HL-60/S4 treated with phorbol 12-myristate 13-acetate at 8.2 ng/mL for 4 days and 3 days (cell line): ENCODE results near the gene RIN1.

Source experiments
- in situ Hi-C: fragments of 300-500 bp; cut with MboI; formaldehyde crosslinking; loops from 2 replicates; pipeline ENCODE4 v1.15.0; 2022; ENCODE audit warnings: low sequenced_read_pairs

The RIN1 gene

DNA sequence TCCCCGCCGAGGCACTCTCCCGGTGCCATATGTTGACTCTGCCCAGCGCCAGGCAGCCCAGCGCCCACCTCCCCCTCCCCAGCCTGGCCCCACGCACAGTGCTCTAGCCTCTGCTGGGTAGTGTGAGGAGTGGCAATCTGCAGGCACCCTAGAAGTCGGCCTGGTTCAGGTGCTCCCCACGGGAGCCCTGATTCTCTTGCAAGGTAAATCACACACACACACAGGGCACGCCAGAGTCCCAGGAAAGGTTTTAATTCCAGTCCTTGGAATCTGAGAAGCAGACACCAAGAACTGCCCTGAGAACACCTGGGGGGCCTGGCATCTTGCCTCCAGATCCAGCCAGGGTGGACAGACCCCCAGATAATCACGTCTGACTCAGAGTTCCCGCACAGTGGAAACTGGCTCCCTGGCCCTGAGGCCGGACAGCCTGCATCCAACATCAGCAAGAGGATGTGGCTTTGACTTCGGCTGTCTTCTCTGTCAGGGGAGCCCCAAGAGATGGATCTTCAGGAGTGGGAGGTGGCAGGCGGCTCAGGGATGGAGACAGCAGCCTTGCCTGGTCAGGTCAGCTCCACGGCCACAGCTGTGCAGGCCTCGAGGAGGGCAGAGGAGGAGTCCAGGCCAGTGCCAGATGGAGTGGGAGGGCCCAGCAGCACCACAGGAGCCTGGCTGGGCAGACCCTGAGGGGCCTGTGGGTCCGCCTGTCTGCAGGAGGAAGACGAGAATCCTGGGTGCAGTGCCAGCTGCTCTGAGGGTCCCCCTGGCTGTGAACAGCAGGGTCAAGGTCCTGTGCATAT lies 1.1 kb upstream of the RIN1 start:
- in situ Hi-C loops = no loop called here

- in situ Hi-C loops = no loop called here
These were observed 552 bp downstream of the RIN1 start for GRCh38 chr11:66335531-66336233.

DNA sequence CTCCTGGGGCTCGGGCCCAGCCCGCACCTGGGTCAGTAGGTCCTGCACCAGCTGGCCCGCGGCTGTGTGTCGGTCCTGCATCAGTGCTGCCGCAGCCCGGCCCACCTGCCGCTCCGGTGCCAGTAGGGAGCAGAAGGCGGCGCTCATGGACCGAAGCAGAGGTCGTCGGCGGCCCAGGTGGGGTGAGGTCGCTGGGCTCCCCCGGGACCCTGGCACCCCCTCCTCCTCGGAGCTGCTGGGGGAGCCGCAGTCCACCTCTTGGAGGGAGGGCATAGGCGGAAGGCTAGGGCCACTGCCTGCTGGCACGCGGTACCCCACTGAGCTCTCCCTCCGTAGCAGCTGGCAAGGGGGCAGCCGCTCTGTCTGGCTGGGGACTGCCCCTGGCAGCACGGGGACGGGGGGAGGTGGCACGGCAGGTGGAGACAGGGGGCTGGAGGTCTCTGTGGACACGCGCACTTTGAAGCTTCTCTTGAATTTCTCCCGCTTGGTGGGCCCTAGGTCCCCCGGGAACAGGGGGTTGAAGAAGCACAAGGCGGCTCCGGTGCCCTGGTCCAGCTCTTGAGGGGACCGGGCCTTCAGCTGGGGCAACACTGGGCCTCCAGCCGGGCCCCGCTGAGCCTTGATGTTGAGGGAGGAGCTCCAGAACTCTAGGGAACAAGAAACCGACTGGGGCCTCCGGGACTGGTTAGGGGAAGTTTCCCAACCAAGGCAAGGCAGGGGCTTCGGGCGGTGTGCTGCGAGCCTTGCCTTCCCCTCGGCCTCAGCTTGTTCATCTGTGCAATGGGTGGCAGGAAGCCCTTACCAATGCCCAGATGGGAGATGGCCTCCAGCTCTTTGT lies 1.4 kb downstream of the RIN1 start:
- in situ Hi-C loops = no loop called here

DNA sequence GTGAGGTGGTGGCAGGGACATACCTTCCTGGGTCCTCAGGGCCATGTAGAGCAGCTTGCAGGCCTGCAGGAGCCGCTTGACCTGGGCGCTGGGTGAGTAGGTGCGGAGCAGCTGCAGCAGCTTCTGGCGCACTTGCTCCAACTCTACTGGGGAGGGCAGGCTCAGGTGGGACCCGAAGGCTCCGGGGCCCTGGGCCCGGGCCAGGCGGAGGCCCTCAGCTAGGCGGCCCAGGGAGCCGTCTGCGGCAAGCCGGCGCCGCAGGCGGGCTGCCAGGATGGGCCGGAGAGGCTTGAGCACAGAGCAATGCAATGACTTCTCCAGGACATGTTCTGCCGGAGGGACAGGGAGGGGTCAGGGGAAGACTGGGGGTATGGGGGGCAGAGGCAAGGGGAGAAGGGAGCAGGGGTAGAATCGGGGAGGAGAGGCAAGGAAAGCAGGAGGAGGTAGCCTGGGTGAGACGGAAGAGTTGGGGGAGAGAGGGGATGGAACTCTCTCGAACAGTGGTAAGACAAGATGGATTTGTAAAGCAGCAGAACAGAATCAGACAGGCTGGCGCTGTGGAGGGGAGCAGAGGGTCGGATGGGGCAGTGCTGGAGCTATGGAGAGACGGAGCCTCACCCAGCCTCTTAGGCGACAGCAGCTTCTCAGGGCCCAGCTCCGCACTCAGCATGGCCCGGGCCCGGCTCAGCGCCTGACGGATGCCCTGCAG lies 2.2 kb downstream of the RIN1 start:
- in situ Hi-C loops = no loop called here

DNA sequence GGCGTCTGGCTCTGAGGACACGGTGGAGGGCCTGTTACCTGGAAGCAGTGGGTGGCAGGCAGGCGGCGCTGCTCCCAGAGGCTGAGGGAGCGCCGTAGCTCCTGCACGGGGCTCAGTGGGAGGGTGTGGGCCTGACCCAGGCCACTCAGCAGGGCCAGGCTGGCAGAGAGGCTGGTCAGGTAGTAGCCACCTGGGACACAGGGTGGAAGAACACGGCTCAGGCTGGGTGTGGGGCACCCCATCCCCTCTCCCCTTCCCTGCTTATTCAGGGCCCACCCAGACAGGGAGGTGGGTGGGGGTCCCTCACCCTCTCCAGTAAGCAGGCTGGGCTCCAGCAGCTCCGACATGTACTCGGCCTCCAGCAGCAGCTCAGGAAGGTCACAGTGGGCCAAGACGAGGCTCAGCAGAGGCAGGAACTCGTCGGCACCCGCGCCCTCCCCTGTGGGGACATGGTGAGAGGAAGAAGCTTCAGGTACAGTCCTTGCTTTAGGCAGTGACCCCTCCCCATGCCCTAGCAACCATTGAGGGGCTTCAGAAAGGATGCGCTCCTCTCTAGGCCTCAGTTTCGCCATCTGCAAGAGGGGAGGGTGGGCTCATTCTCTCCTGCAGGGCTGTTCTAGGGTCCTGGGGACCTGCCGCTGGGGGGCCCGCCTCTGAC lies 2.9 kb downstream of the RIN1 start:
- in situ Hi-C loops = no loop called here

- in situ Hi-C loops = no loop called here
These were observed 3.6 kb downstream of the RIN1 start for GRCh38 chr11:66332371-66333219.

GRCh38 chr11:66331542-66332370 lies 4.5 kb downstream of the RIN1 start:
- in situ Hi-C loops = no loop called here

DNA sequence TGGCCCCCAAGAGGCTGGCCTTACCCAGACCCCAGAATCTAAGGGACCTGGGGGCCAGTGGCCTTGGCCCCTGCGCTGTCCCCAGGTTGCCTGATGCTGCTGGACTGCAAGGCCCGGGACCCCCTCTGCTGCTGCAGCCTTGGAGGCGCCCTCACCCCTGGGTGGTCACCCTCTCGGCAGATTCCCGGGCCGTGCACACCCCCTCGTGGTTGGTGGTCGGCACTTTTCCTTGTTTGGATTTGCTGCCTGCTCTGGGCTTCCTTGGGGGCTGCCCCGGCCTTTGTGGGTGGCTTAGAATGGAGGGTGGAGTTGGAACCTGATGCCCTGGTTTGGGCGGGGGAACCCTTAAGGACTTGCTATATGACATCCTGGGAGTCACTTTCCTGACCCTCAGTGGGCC lies 5.3 kb downstream of the RIN1 start:
- in situ Hi-C loops = no loop called here

DNA sequence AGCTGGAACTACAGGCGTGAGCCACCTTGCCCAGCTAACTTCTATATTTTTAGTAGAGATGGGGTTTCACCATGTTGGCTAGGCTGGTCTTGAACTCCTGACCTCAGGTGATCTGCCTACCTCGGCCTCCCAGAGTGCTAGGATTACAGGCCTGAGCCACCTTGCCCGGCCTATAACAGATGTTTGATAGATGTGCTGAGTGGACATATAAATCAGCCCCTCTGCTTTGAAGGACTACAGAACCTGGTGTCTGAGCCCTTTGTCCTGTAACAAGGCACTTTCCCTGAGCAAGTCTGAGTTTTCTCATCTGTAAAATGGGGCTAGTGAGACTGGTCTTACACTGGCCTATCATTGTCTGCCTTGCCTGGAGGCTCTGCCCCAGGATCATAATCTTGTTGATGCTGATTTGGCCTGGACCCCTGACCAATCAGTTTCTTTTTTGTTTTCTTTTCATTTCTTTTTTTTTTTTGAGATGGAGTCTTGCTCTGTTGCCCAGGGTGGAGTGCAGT lies 7.0 kb downstream of the RIN1 start:
- in situ Hi-C loops = no loop called here

- in situ Hi-C loops = no loop called here
These were observed 7.7 kb downstream of the RIN1 start for GRCh38 chr11:66328302-66329144.

DNA sequence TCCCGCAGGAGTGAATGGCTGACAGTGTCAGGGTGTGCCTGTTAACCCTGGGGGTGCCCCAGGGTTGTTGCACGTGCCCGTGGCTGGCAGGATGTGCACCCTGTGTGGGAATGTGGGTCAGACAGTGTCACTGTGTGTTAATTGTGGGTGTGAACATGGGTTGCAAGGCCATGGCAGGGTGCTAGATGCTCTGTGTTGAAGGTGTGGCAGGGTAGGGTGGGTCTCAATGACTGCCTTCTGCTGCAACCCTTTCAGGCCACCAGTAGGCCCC lies 8.3 kb downstream of the RIN1 start:
- in situ Hi-C loops = no loop called here

GRCh38 chr11:66327171-66328030 lies 8.8 kb downstream of the RIN1 start:
- in situ Hi-C loops = no loop called here

- in situ Hi-C loops = no loop called here
These were observed 9.7 kb downstream of the RIN1 start for GRCh38 chr11:66326261-66327111.

GRCh38 chr11:66325263-66325671 lies 11.0 kb downstream of the RIN1 start:
- in situ Hi-C loops = no loop called here

DNA sequence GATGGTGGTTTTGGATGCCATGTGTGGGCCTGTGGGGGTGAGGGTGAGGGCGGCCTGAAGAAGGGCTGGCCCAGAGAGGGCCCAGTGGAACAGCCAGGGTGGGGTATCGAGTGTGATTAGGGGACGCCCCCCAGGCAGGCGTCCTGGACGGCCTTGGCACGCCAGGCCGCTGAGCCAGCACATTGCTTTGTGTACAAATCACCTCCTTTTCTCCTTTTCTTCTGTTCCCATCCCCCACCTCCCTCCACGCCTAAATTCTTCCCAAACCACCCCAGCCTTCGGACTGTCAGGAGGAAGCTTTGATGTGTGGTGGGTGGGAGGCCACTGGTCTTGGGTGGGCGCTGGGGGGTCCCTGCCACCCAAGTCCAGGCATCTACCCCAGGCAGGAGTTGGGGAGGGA lies 11.6 kb downstream of the RIN1 start:
- in situ Hi-C loops = no loop called here

- in situ Hi-C loops = no loop called here
These were observed 12.6 kb downstream of the RIN1 start for GRCh38 chr11:66323684-66324083.
